Measurements from ENCODE around the gene CCDC192.

DNA sequence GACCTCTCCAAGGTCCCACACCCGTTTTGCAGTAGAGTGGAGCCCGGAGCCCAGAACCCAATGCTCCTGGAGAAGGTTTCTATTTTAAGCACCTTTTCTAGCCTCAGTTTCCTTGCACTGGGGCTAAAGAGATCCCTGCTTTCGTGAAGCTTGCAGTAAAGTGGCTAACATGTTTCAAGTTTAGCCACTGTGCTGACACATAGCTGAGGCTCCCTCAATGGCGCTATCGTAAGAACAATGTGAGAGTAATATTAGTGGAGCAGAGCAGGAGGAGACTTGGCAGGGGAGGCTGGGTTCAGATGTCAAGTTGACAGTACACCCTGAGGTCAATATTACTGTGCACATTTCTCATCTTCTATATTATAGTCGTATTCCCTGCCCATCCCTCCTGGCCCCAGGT lies 46.4 kb upstream of the CCDC192 start:
- TF ChIP-seq, protein P1, sequence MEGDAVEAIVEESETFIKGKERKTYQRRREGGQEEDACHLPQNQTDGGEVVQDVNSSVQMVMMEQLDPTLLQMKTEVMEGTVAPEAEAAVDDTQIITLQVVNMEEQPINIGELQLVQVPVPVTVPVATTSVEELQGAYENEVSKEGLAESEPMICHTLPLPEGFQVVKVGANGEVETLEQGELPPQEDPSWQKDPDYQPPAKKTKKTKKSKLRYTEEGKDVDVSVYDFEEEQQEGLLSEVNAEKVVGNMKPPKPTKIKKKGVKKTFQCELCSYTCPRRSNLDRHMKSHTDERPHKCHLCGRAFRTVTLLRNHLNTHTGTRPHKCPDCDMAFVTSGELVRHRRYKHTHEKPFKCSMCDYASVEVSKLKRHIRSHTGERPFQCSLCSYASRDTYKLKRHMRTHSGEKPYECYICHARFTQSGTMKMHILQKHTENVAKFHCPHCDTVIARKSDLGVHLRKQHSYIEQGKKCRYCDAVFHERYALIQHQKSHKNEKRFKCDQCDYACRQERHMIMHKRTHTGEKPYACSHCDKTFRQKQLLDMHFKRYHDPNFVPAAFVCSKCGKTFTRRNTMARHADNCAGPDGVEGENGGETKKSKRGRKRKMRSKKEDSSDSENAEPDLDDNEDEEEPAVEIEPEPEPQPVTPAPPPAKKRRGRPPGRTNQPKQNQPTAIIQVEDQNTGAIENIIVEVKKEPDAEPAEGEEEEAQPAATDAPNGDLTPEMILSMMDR (IDR thresholded peaks at IDR 0.05) = no peak
- TF ChIP-seq POLR2A (IDR thresholded peaks at IDR 0.05; ENCODE audit: low read depth) (no peak), POLR2AphosphoS5 (IDR thresholded peaks at IDR 0.05) (no peak), EP300 (IDR thresholded peaks at IDR 0.05) (no peak)

Measured in esophagus muscularis mucosa (tissue), 4 donors.